Transverse colon (tissue), 4 donors: ENCODE measurements around the gene DIRAS1.

Experiments
- CTCF ChIP-seq, 5 experiments: fragments of 200-600 bp in 3 of 5; fragments of 450-650 bp in 2 of 5; sonication (generic) in 3 of 5; IDR thresholded peaks; 1 replicate in 2 of 5; 2 replicates in 3 of 5; pipeline ENCODE4 v1.5.1; 2016 to 2017; ENCODE audit warnings: antibody characterized with exemption in 5 of 5, inconsistent platforms in 3 of 5, mild to moderate bottlenecking in 2 of 5, moderate library complexity in 1 of 5
- POLR2A ChIP-seq: fragments of 450-650 bp; IDR thresholded peaks from one replicate; pipeline ENCODE4 v1.6.1; 2016; ENCODE audit warnings: antibody characterized with exemption, mild to moderate bottlenecking, moderate library complexity
- POLR2AphosphoS5 ChIP-seq, 3 donors: sonication (generic); formaldehyde crosslinking; IDR thresholded peaks; one replicate each; pipeline ENCODE4 v1.6.1; 2016; ENCODE audit warnings: antibody characterized with exemption in 3 of 3

GRCh38 chr19:2683430-2684003 is 37.7 kb downstream of the DIRAS1 start:
- TF ChIP-seq CTCF (IDR thresholded peaks at IDR 0.05) = no peak
- no peak for TF ChIP-seq POLR2AphosphoS5 (IDR thresholded peaks at IDR 0.05)
- no peak for TF ChIP-seq POLR2A
